ENCODE data around the gene RIPOR2.

DNA sequence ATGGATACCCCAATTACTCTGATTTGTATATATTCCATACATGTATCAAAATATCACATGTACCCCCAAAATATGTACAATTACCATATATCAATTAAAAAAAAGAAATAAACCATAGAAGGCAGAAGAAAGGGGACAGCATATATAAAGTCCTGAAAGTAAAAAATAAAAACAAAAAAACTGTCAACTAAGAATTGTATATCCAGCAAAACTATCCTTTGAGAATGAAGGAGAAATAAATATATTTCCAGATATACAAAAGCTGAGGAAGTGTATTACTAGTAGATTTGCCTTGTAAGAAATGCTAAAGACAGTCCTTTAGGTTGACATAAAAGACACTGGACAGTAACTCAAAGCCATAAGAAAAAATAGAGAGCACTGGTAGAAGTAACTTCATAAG is 9.3 kb upstream of the RIPOR2 start:
- TF ChIP-seq, protein P1, sequence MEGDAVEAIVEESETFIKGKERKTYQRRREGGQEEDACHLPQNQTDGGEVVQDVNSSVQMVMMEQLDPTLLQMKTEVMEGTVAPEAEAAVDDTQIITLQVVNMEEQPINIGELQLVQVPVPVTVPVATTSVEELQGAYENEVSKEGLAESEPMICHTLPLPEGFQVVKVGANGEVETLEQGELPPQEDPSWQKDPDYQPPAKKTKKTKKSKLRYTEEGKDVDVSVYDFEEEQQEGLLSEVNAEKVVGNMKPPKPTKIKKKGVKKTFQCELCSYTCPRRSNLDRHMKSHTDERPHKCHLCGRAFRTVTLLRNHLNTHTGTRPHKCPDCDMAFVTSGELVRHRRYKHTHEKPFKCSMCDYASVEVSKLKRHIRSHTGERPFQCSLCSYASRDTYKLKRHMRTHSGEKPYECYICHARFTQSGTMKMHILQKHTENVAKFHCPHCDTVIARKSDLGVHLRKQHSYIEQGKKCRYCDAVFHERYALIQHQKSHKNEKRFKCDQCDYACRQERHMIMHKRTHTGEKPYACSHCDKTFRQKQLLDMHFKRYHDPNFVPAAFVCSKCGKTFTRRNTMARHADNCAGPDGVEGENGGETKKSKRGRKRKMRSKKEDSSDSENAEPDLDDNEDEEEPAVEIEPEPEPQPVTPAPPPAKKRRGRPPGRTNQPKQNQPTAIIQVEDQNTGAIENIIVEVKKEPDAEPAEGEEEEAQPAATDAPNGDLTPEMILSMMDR (IDR thresholded peaks at IDR 0.05) = no peak
- TF ChIP-seq ZFX (IDR thresholded peaks at IDR 0.05; ENCODE audit: borderline replicate concordance) = no peak

Data from 22Rv1 (cell line).